HepG2 (cell line): ENCODE measurements around the gene KCND2. TPM values are rescaled to one million over a fixed set of nuclear protein-coding genes. Genes with fewer than 3 reads are reported as not detected.

Experiments used
- ATAC-seq: fragments of 200-7000 bp; cut with Tn5 transposase; 3 replicates; pipeline ENCODE4 v1.9.1; 2020; ENCODE audit warnings: mild to moderate bottlenecking, moderate library complexity
- BruUV-seq: library from RNA; stranded (reverse); fragments of 400-500 nt; replicated peaks from 2 replicates; lab custom pipeline; 2021; lab: Mats Ljungman, UMichigan
- CTCF ChIA-PET: fragments of 300-600 bp; formaldehyde crosslinking; extraction: SDS; loops from one replicate; lab custom pipeline; 2021; ENCODE audit warnings: low total read pairs, inconsistent platforms, low intra/inter-chr PET ratio; lab: Yijun Ruan, JAX
- POLR2A ChIA-PET: fragments of 350-600 bp; sonication (Branson Sonifier 250); formaldehyde crosslinking; loops from one replicate; lab custom pipeline; 2020; ENCODE audit warnings: antibody characterized with exemption, inconsistent platforms; lab: Yijun Ruan, JAX
- DNase-seq: peaks from one replicate; pipeline ENCODE4 v3.0.0-alpha.2; 2015; ENCODE audit warnings: low spot score
- FAIRE-seq: peaks from 3 replicates; lab custom pipeline; 2011; peaks lifted over from hg19 to GRCh38; lab: Jason Lieb, UNC
- H2AFZ ChIP-seq: one replicate; pipeline ENCODE4 v1.6.1; 2011; ENCODE audit warnings: low read length, inconsistent platforms
- H3K27ac ChIP-seq: fragments of 300-600 bp; 3 replicates; pipeline ENCODE4 v1.8.0; 2011; ENCODE audit warnings: mixed run types, mild to moderate bottlenecking, mixed read lengths, low read length, inconsistent platforms; ENCODE audit not compliant: insufficient read depth; ENCODE audit errors: extremely low read length
- H3K27me3 ChIP-seq, 2 experiments: fragments of 200-600 bp in 1 of 2; 2 replicates in 1 of 2; 3 replicates in 1 of 2; pipeline versions ENCODE4 v1.6.0 to v1.8.0; 2011; ENCODE audit warnings: low read length in 2 of 2, mild to moderate bottlenecking in 2 of 2, moderate library complexity in 2 of 2, inconsistent platforms in 1 of 2; ENCODE audit not compliant: insufficient read depth in 2 of 2, control insufficient read depth in 1 of 2
- H3K36me3 ChIP-seq, 2 experiments: fragments of 200-600 bp in 1 of 2; replicated peaks in 1 of 2; 2 replicates in 1 of 2; 3 replicates in 1 of 2; pipeline versions ENCODE4 v1.5.1 to v1.8.0; 2011; ENCODE audit warnings: low read length in 2 of 2, inconsistent platforms in 1 of 2; ENCODE audit not compliant: insufficient read depth in 2 of 2, control insufficient read depth in 1 of 2
- H3K4me1 ChIP-seq: 2 replicates; pipeline ENCODE4 v1.5.1; 2012; ENCODE audit warnings: low read length, inconsistent platforms; ENCODE audit not compliant: insufficient read depth
- H3K4me2 ChIP-seq: 2 replicates; pipeline ENCODE4 v1.6.0; 2011; ENCODE audit warnings: low read depth, low read length, inconsistent platforms
- H3K4me3 ChIP-seq, 3 experiments: fragments of 200-600 bp in 1 of 3; sonication (generic), shearing (Covaris generic) in 1 of 3; replicated peaks in 1 of 3; 2 replicates each; pipeline ENCODE4 v1.5.1; 2011 to 2016; ENCODE audit warnings: low read length in 3 of 3, inconsistent platforms in 2 of 3, low read depth in 2 of 3, mild to moderate bottlenecking in 2 of 3, control low read depth in 1 of 3, mixed read lengths in 1 of 3; ENCODE audit not compliant: insufficient read depth in 1 of 3
- H3K79me2 ChIP-seq: one replicate; pipeline ENCODE4 v1.6.1; 2011; ENCODE audit warnings: low read length, inconsistent platforms; ENCODE audit not compliant: insufficient read depth
- H3K9ac ChIP-seq: 2 replicates; pipeline ENCODE4 v1.6.0; 2011; ENCODE audit warnings: mild to moderate bottlenecking, low read depth, low read length, inconsistent platforms; ENCODE audit not compliant: insufficient read depth
- H3K9me3 ChIP-seq: 2 replicates; pipeline ENCODE4 v1.5.1; 2012; ENCODE audit warnings: mild to moderate bottlenecking, low read length
- H4K20me1 ChIP-seq: 2 replicates; pipeline ENCODE4 v1.6.0; 2011; ENCODE audit warnings: inconsistent platforms, mild to moderate bottlenecking, low read length, moderate library complexity; ENCODE audit not compliant: insufficient read depth
- ARNTL ChIP-seq: sonication (generic); formaldehyde crosslinking; IDR thresholded peaks from 2 replicates; pipeline ENCODE4 v1.4.0; 2020; ENCODE audit warnings: mild to moderate bottlenecking, missing genetic modification reagents
- HOXA7 ChIP-seq: sonication (generic); formaldehyde crosslinking; IDR thresholded peaks from 2 replicates; pipeline ENCODE4 v1.8.1; 2022; ENCODE audit warnings: mild to moderate bottlenecking, missing genetic modification reagents, moderate library complexity
- JDP2 ChIP-seq: sonication (generic); formaldehyde crosslinking; IDR thresholded peaks from 2 replicates; pipeline ENCODE4 v1.8.1; 2022; ENCODE audit warnings: missing genetic modification reagents, borderline replicate concordance
- MAFK ChIP-seq, 2 experiments: IDR thresholded peaks in 1 of 2; conservative IDR thresholded peaks in 1 of 2; 2 replicates each; pipeline ENCODE4 v1.6.1; 2011; ENCODE audit warnings: improper control_type of control experiment in 2 of 2, low read length in 2 of 2
- MTA1 ChIP-seq: sonication (generic); formaldehyde crosslinking; IDR thresholded peaks from 2 replicates; pipeline ENCODE4 v1.4.0; 2020; ENCODE audit warnings: missing genetic modification reagents, mild to moderate bottlenecking, borderline replicate concordance
- ZNF30 ChIP-seq: sonication (generic); formaldehyde crosslinking; IDR thresholded peaks from 2 replicates; pipeline ENCODE4 v1.5.0; 2020; ENCODE audit warnings: mild to moderate bottlenecking, missing genetic modification reagents
- in situ Hi-C: cut with HindIII; loops from 2 replicates; pipeline ENCODE4 v1.10.0; 2017; ENCODE audit warnings: low pct_unique_long_range_greater_than_20kb; ENCODE audit not compliant: extremely low pct_ligation_motif_present
- intact Hi-C: fragments of 100-400 bp; cut with micrococcal nuclease; formaldehyde crosslinking; loops from one replicate; pipeline ENCODE4 v1.10.0; 2022; ENCODE audit not compliant: unreplicated experiment
- polyA plus RNA-seq, 8 experiments: library from polyadenylated mRNA; depleted of rRNA in 3 of 8; stranded (reverse) in 7 of 8; unstranded in 1 of 8; fragments of >200 nt; fragmentation: Illumina TruSeq in 4 of 8; extraction: Trizol in 4 of 8; gene quantifications; 2 replicates each; pipeline versions ENCODE4 v1.2.1 to v1.2.3, GENCODE V29; 2011 to 2016; ENCODE audit warnings: low read depth in 4 of 8, missing spikeins in 1 of 8, mixed read lengths in 1 of 8; ENCODE audit not compliant: insufficient read depth in 1 of 8
- total RNA-seq, 5 experiments: library from RNA; depleted of rRNA; stranded (reverse); fragments of >200 nt; fragmentation: Illumina TruSeq; extraction: Trizol; gene quantifications; 2 replicates each; pipeline ENCODE4 v1.2.3, GENCODE V29; 2016; ENCODE audit warnings: low read depth in 1 of 5
- TF ChIP-seq, protein P1 (sequence below): sonication (generic); formaldehyde crosslinking; IDR thresholded peaks from 2 replicates; pipeline ENCODE4 v1.5.1; 2020; ENCODE audit warnings: mild to moderate bottlenecking, missing genetic modification reagents

KCND2 gene
- total and polyA plus RNA-seq, 2 of the 13 experiments (the other 11 are each of a cell fraction or from before 2014, with no cell fraction given): not detected

DNA sequence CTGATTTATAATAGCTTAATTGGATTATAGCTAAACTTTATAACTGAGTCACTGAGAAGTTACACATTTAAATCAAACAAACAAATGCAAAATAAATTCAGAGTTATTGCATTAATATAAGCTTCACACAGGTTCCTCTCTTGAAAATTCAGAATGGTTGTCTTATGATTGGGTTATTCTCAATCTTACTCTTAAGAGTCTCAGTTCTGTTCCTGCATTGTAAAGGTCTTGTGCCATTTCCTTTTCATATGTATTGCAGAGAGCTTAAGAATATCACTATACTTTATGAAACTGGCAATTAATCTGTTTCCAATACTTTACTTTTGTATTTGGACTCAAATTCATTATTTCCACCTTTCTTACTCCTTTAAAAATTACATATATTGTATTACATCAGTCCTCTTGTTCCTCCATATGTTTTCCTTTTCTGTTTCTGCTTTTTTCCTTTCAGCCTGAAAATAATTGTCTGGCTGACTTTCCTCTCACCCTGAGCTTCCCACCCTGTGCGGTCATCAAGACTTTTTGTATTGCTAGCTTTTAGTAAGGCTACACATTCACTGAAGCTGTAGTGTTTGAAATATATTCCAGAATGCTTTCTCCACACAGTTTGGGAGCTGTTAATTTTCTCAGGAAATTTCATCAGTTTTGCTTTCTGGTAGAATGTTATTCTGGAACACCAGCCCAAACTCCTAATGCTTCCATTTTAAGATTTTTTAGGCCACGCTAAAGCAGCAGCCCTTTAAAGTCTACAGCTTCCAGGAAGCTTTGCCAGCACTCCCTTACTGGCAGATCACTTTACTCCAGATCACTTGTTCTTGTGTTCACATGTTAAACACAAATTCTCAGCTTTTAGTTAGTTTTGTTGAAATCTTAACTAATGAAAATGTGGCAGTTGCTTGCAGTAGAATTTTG is 139.4 kb downstream of the KCND2 start (continued):
- TF ChIP-seq, protein P1, sequence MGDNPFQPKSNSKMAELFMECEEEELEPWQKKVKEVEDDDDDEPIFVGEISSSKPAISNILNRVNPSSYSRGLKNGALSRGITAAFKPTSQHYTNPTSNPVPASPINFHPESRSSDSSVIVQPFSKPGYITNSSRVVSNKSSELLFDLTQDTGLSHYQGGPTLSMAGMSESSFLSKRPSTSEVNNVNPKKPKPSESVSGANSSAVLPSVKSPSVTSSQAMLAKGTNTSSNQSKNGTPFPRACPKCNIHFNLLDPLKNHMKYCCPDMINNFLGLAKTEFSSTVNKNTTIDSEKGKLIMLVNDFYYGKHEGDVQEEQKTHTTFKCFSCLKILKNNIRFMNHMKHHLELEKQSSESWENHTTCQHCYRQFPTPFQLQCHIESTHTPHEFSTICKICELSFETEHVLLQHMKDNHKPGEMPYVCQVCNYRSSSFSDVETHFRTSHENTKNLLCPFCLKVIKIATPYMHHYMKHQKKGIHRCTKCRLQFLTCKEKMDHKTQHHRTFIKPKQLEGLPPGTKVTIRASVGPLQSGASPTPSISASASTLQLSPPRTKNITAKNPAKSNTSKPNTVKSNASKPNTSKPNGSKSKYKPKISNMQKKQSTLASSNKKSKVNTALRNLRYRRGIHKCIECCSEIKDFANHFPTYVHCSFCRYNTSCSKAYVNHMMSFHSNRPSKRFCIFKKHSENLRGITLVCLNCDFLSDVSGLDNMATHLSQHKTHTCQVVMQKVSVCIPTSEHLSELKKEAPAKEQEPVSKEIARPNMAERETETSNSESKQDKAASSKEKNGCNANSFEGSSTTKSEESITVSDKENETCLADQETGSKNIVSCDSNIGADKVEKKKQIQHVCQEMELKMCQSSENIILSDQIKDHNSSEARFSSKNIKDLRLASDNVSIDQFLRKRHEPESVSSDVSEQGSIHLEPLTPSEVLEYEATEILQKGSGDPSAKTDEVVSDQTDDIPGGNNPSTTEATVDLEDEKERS (CRISPR knock-in tag): no peak
- TF ChIP-seq HOXA7 (CRISPR knock-in tag) (no peak), ARNTL (CRISPR knock-in tag) (no peak)

DNA sequence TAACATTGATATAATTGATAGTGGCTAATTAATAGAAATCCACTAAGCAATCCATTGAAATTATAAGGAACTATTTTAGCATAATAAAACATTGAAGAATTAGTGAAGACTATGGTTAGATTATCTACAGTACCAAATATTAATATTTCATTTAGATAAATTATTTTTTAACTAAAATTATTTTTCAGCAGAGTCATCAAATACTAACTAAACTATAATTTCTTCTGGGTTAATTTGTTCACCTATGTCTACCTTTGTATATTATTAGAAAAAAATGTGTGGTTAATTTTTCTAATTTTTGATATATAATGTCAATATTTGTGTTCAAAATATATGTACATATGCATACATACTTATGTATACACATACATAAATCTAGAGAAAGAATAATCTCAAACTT is 140.2 kb downstream of the KCND2 start:
- BruUV-seq: no TSS peak
- ATAC-seq: no peak
- no peak overlapping the region for H3K9ac ChIP-seq
- ChIA-PET CTCF (no interaction called here), POLR2A (no interaction called here)
- TF ChIP-seq MTA1 (CRISPR knock-in tag) (no peak), JDP2 (CRISPR knock-in tag) (no peak), ZNF30 (CRISPR knock-in tag) (no peak), MAFK (conservative IDR thresholded peaks at IDR 0.05 in 1 of 2, IDR thresholded peaks at IDR 0.05 in 1 of 2; ENCODE audit: low read length in 2 of 2) (peak in 1 of 2 experiments; percentile 57; a peak in 2 of 4 replicates)
- H3K4me1 ChIP-seq: no peaks in the 10 kb centered on the region
- FAIRE-seq: no peak
- intact Hi-C loops (no loop called here), in situ Hi-C loops (no loop called here)
- no peak overlapping the region for H3K27ac ChIP-seq
- no peaks in the 10 kb centered on the region for H3K79me2 ChIP-seq
- no peaks in the 10 kb centered on the region for H3K9me3 ChIP-seq
- no peaks in the 10 kb centered on the region for H4K20me1 ChIP-seq
- H3K4me3 ChIP-seq: no peak overlapping the region
- H3K4me2 ChIP-seq: no peak overlapping the region
- DNase-seq: no peak
- no peak overlapping the region for H2AFZ ChIP-seq
- H3K27me3 ChIP-seq: no peaks in the 10 kb centered on the region
- no peaks in the 10 kb centered on the region for H3K36me3 ChIP-seq
